ENCODE results near the gene GALNT7. TPM values are rescaled to one million over a fixed set of nuclear protein-coding genes. Genes with fewer than 3 reads are reported as not detected.

The GALNT7 gene
- total RNA-seq, 1 experiment from 2014 or later: 16.8 TPM

DNA sequence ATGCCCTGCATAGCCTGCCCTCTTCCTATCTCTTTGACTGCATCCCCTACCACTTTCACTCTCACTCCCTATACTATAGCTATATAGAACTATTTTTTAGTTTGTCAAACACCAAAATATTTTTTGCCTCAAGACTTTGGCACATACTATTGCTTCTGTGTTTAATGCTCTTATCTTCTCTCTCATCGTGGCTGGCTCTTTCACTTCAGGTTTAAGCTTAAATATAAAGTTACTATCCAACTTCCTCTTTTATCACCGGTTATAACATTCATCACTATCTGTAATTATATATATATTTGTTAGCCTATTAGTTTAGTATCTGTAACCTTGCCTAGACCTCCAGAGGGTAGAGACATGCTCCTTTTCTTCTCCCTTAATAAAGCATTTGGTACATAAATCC, 177.0 kb downstream of the GALNT7 start:
- TF ChIP-seq CTCF (IDR thresholded peaks at IDR 0.05; ENCODE audit: insufficient read depth in 1 of 2, low read depth in 1 of 2, low read length in 1 of 2, severe bottlenecking in 1 of 2, unreplicated experiment in 1 of 2): no peak
- H3K9me3 ChIP-seq: no peaks in the 10 kb centered on the region
- H3K9me3 Mint-ChIP-seq (ENCODE audit: unreplicated experiment): no peaks in the 10 kb centered on the region
- no peaks in the 10 kb centered on the region for H3K27me3 Mint-ChIP-seq (ENCODE audit: insufficient read depth, unreplicated experiment)
- ChIA-PET POLR2A (interaction anchor here (1.2 to 2.3 kb wide), 2 partner anchors 11 to 25 kb away, joined by 6 to 21 read pairs; partner anchors contain the start of genes HMGB2 and SAP30), CTCF (interaction anchor here (0.7 kb wide), 1 partner anchor 12 kb away, joined by 3 read pairs; the partner anchor contains the start of gene HMGB2)
- H3K4me1 Mint-ChIP-seq (ENCODE audit: low read depth, unreplicated experiment): peaks cover 17% of the 10 kb centered on the region
- BruUV-seq (replicated peaks): no TSS peak
- H3K4me1 ChIP-seq: peaks cover 22% of the 10 kb centered on the region; the same call in 1 of the 2 replicates
- peak overlapping the region; percentile 29 for H3K27ac Mint-ChIP-seq (ENCODE audit: unreplicated experiment)
- intact Hi-C loops (cut with micrococcal nuclease; ENCODE audit: unreplicated experiment): loop anchor here (1.0 kb wide), 1 partner anchor 10 kb away; no protein-coding TSS in a partner anchor
- DNase-seq: no peak
- H3K4me3 Mint-ChIP-seq (ENCODE audit: unreplicated experiment): no peak overlapping the region
- no peaks in the 10 kb centered on the region for H3K27me3 ChIP-seq (replicated peaks; ENCODE audit: control insufficient read depth, insufficient read depth, low read length)
- H3K36me3 Mint-ChIP-seq (ENCODE audit: insufficient read depth, unreplicated experiment): no peaks in the 10 kb centered on the region
- no peak overlapping the region for H3K4me3 ChIP-seq (ENCODE audit: low read depth, low read length)
- no peaks in the 10 kb centered on the region for H3K36me3 ChIP-seq (ENCODE audit: control insufficient read depth, insufficient read depth, low read length)

- BruUV-seq (replicated peaks): no TSS peak
- H3K4me3 ChIP-seq (ENCODE audit: low read depth, low read length): no peak overlapping the region
- no peak for TF ChIP-seq CTCF (IDR thresholded peaks at IDR 0.05; ENCODE audit: insufficient read depth in 1 of 2, low read depth in 1 of 2, low read length in 1 of 2, severe bottlenecking in 1 of 2, unreplicated experiment in 1 of 2)
- H3K27me3 ChIP-seq (replicated peaks; ENCODE audit: control insufficient read depth, insufficient read depth, low read length): no peaks in the 10 kb centered on the region
- ChIA-PET POLR2A (interaction anchor here (2.3 kb wide), 1 partner anchor 11 kb away, joined by 21 read pairs; the partner anchor contains the start of gene HMGB2), CTCF (no interaction called here)
- H3K27ac Mint-ChIP-seq (ENCODE audit: unreplicated experiment): peak overlapping the region; percentile 29
- no peaks in the 10 kb centered on the region for H3K36me3 ChIP-seq (ENCODE audit: control insufficient read depth, insufficient read depth, low read length)
- peaks cover 22% of the 10 kb centered on the region; the same call in 1 of the 2 replicates for H3K4me1 ChIP-seq
- H3K36me3 Mint-ChIP-seq (ENCODE audit: insufficient read depth, unreplicated experiment): no peaks in the 10 kb centered on the region
- no peaks in the 10 kb centered on the region for H3K9me3 Mint-ChIP-seq (ENCODE audit: unreplicated experiment)
- peaks cover 17% of the 10 kb centered on the region for H3K4me1 Mint-ChIP-seq (ENCODE audit: low read depth, unreplicated experiment)
- DNase-seq: peak; percentile 16 to 40
- no peaks in the 10 kb centered on the region for H3K9me3 ChIP-seq
- intact Hi-C loops (cut with micrococcal nuclease; ENCODE audit: unreplicated experiment): no loop called here
- no peak overlapping the region for H3K4me3 Mint-ChIP-seq (ENCODE audit: unreplicated experiment)
- no peaks in the 10 kb centered on the region for H3K27me3 Mint-ChIP-seq (ENCODE audit: insufficient read depth, unreplicated experiment)
Measured at GRCh38 chr4:173346074-173346473, 177.5 kb downstream of the GALNT7 start.

DNA sequence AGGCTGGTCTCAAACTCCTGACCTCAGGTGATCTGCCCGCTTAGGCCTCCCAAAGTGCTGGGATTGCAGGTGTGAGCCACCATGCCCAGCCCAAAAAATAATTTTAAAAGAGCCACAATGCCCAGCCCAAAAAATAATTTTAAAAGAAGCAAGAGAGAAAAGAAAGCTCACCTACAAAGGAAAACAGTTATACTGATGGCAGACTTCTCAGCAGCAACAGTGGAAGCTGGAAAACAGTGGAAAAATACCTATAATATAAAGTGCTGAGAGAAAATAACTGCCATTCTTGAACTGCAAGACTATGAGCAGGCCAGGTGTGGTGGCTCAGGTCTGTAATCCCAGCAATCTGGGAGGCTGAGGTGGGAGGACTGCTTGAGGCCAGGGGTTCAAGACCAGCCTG, 178.9 kb downstream of the GALNT7 start:
- Mint-ChIP-seq H3K27ac (ENCODE audit: unreplicated experiment) (no peak overlapping the region), H3K9me3 (ENCODE audit: unreplicated experiment) (no peaks in the 10 kb centered on the region), H3K36me3 (ENCODE audit: insufficient read depth, unreplicated experiment) (no peaks in the 10 kb centered on the region), H3K4me1 (ENCODE audit: low read depth, unreplicated experiment) (peaks cover 17% of the 10 kb centered on the region), H3K4me3 (ENCODE audit: unreplicated experiment) (no peak overlapping the region), H3K27me3 (ENCODE audit: insufficient read depth, unreplicated experiment) (no peaks in the 10 kb centered on the region)
- H3K4me3 ChIP-seq (ENCODE audit: low read depth, low read length): no peak overlapping the region
- no peaks in the 10 kb centered on the region for H3K36me3 ChIP-seq (ENCODE audit: control insufficient read depth, insufficient read depth, low read length)
- intact Hi-C loops (cut with micrococcal nuclease; ENCODE audit: unreplicated experiment): no loop called here
- no peak for DNase-seq
- H3K9me3 ChIP-seq: no peaks in the 10 kb centered on the region
- ChIA-PET POLR2A (no interaction called here), CTCF (no interaction called here)
- H3K4me1 ChIP-seq: peaks cover 22% of the 10 kb centered on the region; the same call in 1 of the 2 replicates
- TF ChIP-seq CTCF (IDR thresholded peaks at IDR 0.05; ENCODE audit: insufficient read depth in 1 of 2, low read depth in 1 of 2, low read length in 1 of 2, severe bottlenecking in 1 of 2, unreplicated experiment in 1 of 2): no peak
- no peaks in the 10 kb centered on the region for H3K27me3 ChIP-seq (replicated peaks; ENCODE audit: control insufficient read depth, insufficient read depth, low read length)
- no TSS peak for BruUV-seq (replicated peaks)

All from Caco-2 (cell line).